ENCODE results near the gene SLC44A3. TPM values are rescaled to one million over a fixed set of nuclear protein-coding genes. Genes with fewer than 3 reads are reported as not detected.

SLC44A3 gene
- total RNA-seq, 2 experiments from 2014 or later: 0.27 to 0.36 TPM

DNA sequence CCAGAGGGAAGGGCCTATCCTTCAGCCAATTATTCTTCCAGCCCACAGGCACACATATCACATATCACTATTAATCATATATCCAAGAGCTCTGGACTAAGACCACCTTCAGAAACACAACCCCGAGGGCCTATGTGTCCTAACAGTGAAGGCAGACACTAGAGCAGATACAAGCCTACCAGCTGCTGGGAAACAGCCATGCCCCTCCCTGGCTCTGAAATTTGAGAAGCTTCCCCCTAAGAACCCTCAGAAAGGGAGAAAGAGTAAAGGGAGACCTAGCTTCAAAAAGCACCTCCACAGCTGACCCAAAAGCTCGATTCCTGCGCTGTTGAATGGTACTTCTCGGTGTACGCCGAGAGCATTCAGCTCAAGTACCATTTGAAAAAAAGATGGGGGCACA lies 89.3 kb downstream of the SLC44A3 start:
- POLR2A ChIA-PET: no interaction called here
- H3K4me3 Mint-ChIP-seq: no peak overlapping the region

DNA sequence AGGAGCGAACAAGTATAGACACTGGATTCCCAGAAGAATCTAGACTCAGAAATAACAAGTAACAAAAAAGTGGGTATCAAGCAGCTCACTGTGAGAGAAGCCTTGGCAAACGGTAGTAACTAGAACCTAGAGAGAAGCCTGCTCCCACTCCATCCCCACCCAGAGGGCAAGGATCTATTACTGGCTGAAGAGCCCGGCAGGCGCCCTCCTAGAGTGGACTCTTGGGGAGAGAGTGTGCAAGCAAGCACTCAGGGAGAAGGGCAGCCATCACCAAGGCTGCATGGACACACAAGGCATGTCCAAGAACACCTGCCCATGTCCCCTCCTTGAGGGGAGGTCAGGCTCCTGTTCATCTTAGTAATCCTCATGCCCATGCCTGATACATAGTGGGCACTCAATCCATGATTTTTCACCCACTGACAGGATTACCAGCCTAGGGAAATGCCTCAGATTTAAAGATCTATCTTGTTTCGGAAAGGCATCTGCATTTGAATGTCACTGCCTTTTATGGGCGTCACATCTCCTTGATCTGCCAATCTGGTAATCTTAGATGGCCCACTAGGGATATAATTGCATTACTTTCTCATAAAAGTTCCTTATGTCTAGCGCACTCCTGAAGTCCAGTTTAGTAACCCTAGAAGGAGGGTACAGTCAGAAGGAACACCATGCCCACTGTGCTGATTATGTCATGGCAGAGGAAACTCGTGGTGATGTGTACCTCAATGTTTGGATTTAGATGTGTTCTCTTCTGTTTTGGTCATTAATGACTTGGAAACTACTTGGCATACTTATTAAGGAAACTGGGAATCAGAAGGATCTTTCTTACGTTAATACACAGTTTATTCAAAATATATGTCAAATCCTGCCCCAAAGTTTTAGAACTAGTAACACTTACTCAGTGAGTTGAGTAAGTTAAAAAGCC lies 92.4 kb downstream of the SLC44A3 start:
- ATAC-seq (ENCODE audit: poor library complexity) (no peak), DNase-seq (no peak)
- intact Hi-C loops (cut with DNase I, micrococcal nuclease): no loop called here
- no peak overlapping the region for H3K27ac Mint-ChIP-seq
- Histone ChIP-seq H3K27ac (ENCODE audit: low read depth in 1 of 2, low read length in 2 of 2) (no peak overlapping the region), H3K36me3 (ENCODE audit: insufficient read depth, low read length) (no peaks in the 10 kb centered on the region), H3K27me3 (ENCODE audit: control insufficient read depth in 1 of 2, insufficient read depth in 2 of 2, low read length in 2 of 2) (peaks cover 0 to 3% of the 10 kb centered on the region in 2 experiments), H3K4me1 (ENCODE audit: insufficient read depth, low read length) (no peaks in the 10 kb centered on the region), H3K4me3 (ENCODE audit: low read length) (no peak overlapping the region), H3K9me3 (ENCODE audit: control insufficient read depth in 1 of 2, insufficient read depth in 1 of 2, low read length in 2 of 2) (no peaks in the 10 kb centered on the region)
- peaks cover 31% of the 10 kb centered on the region for H3K27me3 Mint-ChIP-seq
- H3K4me1 Mint-ChIP-seq (ENCODE audit: low read depth): no peaks in the 10 kb centered on the region
- CTCF ChIA-PET: no interaction called here
- no peaks in the 10 kb centered on the region for H3K36me3 Mint-ChIP-seq (ENCODE audit: low read depth)
- no peak overlapping the region for H3K4me3 Mint-ChIP-seq
- POLR2A ChIA-PET: no interaction called here
- no peaks in the 10 kb centered on the region for H3K9me3 Mint-ChIP-seq
- TF ChIP-seq, protein P1, sequence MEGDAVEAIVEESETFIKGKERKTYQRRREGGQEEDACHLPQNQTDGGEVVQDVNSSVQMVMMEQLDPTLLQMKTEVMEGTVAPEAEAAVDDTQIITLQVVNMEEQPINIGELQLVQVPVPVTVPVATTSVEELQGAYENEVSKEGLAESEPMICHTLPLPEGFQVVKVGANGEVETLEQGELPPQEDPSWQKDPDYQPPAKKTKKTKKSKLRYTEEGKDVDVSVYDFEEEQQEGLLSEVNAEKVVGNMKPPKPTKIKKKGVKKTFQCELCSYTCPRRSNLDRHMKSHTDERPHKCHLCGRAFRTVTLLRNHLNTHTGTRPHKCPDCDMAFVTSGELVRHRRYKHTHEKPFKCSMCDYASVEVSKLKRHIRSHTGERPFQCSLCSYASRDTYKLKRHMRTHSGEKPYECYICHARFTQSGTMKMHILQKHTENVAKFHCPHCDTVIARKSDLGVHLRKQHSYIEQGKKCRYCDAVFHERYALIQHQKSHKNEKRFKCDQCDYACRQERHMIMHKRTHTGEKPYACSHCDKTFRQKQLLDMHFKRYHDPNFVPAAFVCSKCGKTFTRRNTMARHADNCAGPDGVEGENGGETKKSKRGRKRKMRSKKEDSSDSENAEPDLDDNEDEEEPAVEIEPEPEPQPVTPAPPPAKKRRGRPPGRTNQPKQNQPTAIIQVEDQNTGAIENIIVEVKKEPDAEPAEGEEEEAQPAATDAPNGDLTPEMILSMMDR (IDR thresholded peaks at IDR 0.05): no peak

More for the DNA sequence above, 89.3 kb downstream of the SLC44A3 start:
- no peaks in the 10 kb centered on the region for H3K4me1 ChIP-seq (ENCODE audit: insufficient read depth, low read length)
- Mint-ChIP-seq H3K9me3 (no peaks in the 10 kb centered on the region), H3K36me3 (ENCODE audit: low read depth) (no peaks in the 10 kb centered on the region), H3K4me1 (ENCODE audit: low read depth) (no peaks in the 10 kb centered on the region), H3K27ac (no peak overlapping the region), H3K27me3 (peaks cover 19% of the 10 kb centered on the region)
- H3K9me3 ChIP-seq (ENCODE audit: control insufficient read depth in 1 of 2, insufficient read depth in 1 of 2, low read length in 2 of 2): no peaks in the 10 kb centered on the region
- intact Hi-C loops (cut with DNase I, micrococcal nuclease): no loop called here
- H3K36me3 ChIP-seq (ENCODE audit: insufficient read depth, low read length): no peaks in the 10 kb centered on the region
- no peak overlapping the region for H3K27ac ChIP-seq (ENCODE audit: low read depth in 1 of 2, low read length in 2 of 2)
- ATAC-seq (ENCODE audit: poor library complexity) (no peak), DNase-seq (no peak)
- peaks cover 0 to 3% of the 10 kb centered on the region in 2 experiments for H3K27me3 ChIP-seq (ENCODE audit: control insufficient read depth in 1 of 2, insufficient read depth in 2 of 2, low read length in 2 of 2)
- CTCF ChIA-PET: no interaction called here
- H3K4me3 ChIP-seq (ENCODE audit: low read length): no peak overlapping the region
- TF ChIP-seq, protein P1 (IDR thresholded peaks at IDR 0.05): no peak

DNA sequence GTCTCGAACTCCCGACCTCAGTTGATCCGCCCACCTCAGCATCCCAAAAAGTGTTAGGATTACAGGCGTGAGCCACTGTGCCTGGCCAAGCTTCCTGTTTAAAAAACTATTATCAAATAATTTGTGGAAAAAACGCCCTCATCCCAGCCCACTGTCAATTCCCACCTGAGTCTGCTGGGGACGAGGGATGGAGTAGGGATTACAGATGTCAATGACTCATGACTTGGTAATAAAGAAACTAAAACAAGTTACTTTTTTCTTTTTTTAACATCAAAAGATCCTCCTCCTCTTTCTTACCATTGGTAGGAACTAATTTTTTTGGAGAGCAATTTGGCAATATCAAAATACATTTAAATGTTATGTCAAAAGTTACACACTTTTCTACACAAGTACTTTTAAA lies 97.1 kb downstream of the SLC44A3 start:
- Histone ChIP-seq H3K36me3 (ENCODE audit: insufficient read depth, low read length) (no peaks in the 10 kb centered on the region), H3K27me3 (ENCODE audit: control insufficient read depth in 1 of 2, insufficient read depth in 2 of 2, low read length in 2 of 2) (peaks cover 0 to 2% of the 10 kb centered on the region in 2 experiments), H3K9me3 (ENCODE audit: control insufficient read depth in 1 of 2, insufficient read depth in 1 of 2, low read length in 2 of 2) (no peaks in the 10 kb centered on the region), H3K4me1 (ENCODE audit: insufficient read depth, low read length) (no peaks in the 10 kb centered on the region), H3K27ac (ENCODE audit: low read depth in 1 of 2, low read length in 2 of 2) (no peak overlapping the region), H3K4me3 (ENCODE audit: low read length) (no peak overlapping the region)
- no peak for ATAC-seq (ENCODE audit: poor library complexity)
- TF ChIP-seq, protein P1 (IDR thresholded peaks at IDR 0.05): no peak
- no peak for DNase-seq
- ChIA-PET POLR2A (no interaction called here), CTCF (no interaction called here)
- Mint-ChIP-seq H3K27me3 (peaks cover 48% of the 10 kb centered on the region), H3K36me3 (ENCODE audit: low read depth) (no peaks in the 10 kb centered on the region), H3K27ac (no peak overlapping the region), H3K4me3 (no peak overlapping the region), H3K9me3 (no peaks in the 10 kb centered on the region), H3K4me1 (ENCODE audit: low read depth) (no peaks in the 10 kb centered on the region)
- intact Hi-C loops (cut with DNase I, micrococcal nuclease): no loop called here
